D341Med (cell line): ENCODE measurements around the gene CCM2L.

Source experiments
- DNase-seq: peaks from one replicate; pipeline ENCODE4 v3.0.0; 2012; ENCODE audit warnings: low spot score

Gene CCM2L

GRCh38 chr20:32059189-32059588 lies 49.0 kb downstream of the CCM2L start:
- DNase-seq, result no peak

- no peak for DNase-seq
Observed at GRCh38 chr20:32062776-32063170, 52.5 kb downstream of the CCM2L start.

- DNase-seq, result no peak
Observed at GRCh38 chr20:32063695-32064094, 53.5 kb downstream of the CCM2L start.

- no peak for DNase-seq
Observed at GRCh38 chr20:32064667-32065066, 54.4 kb downstream of the CCM2L start.

- no peak for DNase-seq
Observed at GRCh38 chr20:32067234-32067821, 57.1 kb downstream of the CCM2L start.

GRCh38 chr20:32068174-32068573 lies 57.9 kb downstream of the CCM2L start:
- DNase-seq, result no peak

GRCh38 chr20:32069711-32070110 lies 59.5 kb downstream of the CCM2L start:
- no peak for DNase-seq

- DNase-seq, result no peak
Observed at GRCh38 chr20:32070282-32070681, 60.0 kb downstream of the CCM2L start.

- DNase-seq, result no peak
Observed at GRCh38 chr20:32070690-32071213, 60.5 kb downstream of the CCM2L start.

- no peak for DNase-seq
Observed at GRCh38 chr20:32071395-32072167, 61.3 kb downstream of the CCM2L start.

GRCh38 chr20:32072168-32072750 lies 62.0 kb downstream of the CCM2L start:
- no peak for DNase-seq

GRCh38 chr20:32075534-32075933 lies 65.3 kb downstream of the CCM2L start:
- DNase-seq, result no peak

- no peak for DNase-seq
Observed at GRCh38 chr20:32077190-32077589, 67.0 kb downstream of the CCM2L start.

- DNase-seq, result no peak
Observed at GRCh38 chr20:32078322-32078721, 68.1 kb downstream of the CCM2L start.

- no peak for DNase-seq
Observed at GRCh38 chr20:32078791-32079190, 68.6 kb downstream of the CCM2L start.

GRCh38 chr20:32079655-32080109 lies 69.4 kb downstream of the CCM2L start:
- no peak for DNase-seq

- DNase-seq, result no peak
Observed at GRCh38 chr20:32080783-32081182, 70.5 kb downstream of the CCM2L start.
